Amygdala (tissue), 56 donors: ENCODE results near the gene EML4.
"Not testable (repeated sequence)": the region's sequence is repeated elsewhere in the genome, so short reads cannot be mapped to it uniquely, and the experiment has no call there.

Experiments used
- DNase-seq, 56 donors: peaks; one replicate each; lab custom pipeline; 2025; lab: John Stamatoyannopoulos, UW

The EML4 gene

GRCh38 chr2:42246562-42246961 lies 77.4 kb downstream of the EML4 start:
- DNase-seq: no peak

DNA sequence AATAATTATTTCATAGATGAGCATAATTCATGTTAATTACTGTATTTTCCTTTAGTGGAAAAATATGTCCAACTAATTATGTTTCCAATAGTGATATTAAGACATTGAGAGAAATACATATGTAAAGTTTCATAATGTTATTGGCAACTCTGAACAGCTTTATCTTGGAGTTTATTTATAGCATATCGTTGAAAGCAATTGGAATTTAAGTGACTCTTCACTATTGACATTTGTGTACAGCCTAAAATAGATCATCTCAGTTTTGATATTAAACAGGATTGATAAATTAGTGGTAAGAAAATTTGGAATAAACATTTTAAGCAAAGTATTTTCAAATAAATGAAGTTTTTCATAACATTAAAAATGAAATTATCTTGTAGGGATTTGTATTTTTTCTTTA lies 79.7 kb downstream of the EML4 start:
- DNase-seq: no peak

GRCh38 chr2:42249284-42249683 lies 80.1 kb downstream of the EML4 start:
- DNase-seq: no peak

GRCh38 chr2:42249887-42250286 lies 80.7 kb downstream of the EML4 start:
- no peak for DNase-seq

DNA sequence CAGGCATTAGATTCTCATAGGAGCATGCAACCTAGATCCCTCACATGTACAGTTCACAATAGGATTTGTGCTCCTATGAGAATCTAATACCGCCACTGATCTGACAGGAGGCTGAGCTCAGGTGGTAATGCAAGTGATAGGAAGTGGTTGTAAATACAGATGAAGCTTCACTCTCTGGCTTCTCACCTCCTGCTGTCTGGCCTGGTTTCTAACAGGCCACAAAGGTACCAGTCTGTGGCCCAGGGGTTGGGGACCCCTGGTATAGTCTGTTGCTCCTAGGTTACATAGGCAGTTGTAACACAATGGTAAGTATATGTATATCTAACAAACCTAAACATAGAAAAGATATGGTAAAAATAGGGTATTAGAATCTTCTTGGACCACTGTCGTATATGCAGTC lies 81.8 kb downstream of the EML4 start:
- no peak for DNase-seq

- no peak for DNase-seq
Measured at GRCh38 chr2:42252464-42252863, 83.3 kb downstream of the EML4 start.

DNA sequence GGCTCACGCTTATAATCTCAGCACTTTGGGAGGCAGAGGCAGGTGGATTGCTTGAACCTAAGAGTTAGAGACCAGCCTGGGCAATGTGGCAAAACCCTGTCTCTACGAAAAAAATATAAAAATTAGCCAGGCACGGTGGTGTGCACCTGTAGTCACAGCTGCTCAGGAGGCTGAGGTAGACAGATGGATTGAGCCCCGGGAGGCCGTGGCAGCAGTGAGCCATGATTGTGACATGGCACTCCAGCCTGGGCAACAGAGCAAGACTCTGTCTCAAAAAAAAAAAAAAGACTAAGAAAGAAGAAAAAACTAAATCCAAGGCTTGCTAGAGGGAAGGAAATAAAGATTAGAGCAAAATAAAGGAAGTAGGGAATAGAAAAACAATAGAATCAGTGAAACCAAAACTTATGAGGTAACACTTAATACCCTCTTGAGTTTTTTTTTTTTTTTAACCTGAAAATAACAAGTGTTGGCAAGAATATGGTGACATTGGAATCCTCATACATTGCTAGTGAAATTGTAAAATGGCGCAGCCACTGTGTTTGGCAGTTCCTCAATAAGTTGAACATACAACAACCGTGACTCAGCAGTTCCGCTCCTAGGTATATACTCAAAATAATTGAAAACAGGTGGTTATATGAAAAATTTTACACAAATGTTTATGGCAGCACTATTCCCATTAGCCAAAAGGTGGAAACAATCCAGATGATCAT lies 85.2 kb downstream of the EML4 start:
- no peak for DNase-seq

DNA sequence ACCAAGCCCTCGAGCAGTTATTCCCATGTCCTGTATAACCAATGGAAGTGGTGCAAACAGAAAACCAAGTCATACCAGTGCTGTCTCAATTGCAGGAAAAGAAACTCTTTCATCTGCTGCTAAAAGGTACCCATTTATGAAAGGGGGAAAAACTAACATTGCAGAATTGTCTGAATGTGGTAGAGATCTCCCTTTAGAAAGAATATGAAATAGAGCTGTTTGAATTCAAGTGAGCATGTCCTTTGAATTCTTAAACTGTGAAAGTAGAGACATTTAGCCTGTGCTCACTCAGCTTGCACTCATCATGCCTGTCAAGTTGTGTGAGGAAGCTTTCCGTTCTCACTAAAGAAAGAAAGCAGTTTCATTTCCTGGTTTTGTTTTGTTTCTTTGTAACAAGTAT lies 87.4 kb downstream of the EML4 start:
- no peak for DNase-seq

DNA sequence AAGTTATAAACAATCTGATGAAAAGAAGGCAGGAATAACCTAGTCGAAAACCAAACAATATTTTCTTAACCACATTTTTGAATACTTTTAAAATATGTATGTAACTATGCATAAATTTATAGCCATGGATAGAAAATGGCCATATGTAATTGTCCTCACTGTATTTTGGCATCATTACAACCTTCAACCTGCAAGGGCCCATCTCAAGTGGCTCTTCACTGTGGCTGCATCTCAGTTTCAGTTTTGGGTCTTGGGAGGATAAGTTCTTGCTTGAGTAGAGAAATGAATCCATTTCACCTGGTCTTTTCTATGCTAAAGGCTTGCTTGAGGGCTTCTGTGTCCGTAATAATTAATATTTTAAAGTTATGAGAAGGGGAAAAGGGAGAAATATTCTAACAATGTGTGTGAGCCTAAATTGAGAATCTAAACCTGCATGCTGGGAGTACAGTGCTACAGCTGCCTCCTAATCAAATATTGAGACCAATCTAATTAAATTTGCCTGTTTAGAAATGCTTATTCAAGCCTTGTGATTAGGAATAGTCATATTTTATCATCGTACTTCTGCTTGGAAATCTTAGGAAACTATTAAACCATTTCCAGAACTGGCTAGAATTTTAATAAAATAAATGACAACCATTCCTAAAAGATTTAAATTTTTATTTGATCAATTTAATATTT lies 92.5 kb downstream of the EML4 start:
- no peak for DNase-seq

DNA sequence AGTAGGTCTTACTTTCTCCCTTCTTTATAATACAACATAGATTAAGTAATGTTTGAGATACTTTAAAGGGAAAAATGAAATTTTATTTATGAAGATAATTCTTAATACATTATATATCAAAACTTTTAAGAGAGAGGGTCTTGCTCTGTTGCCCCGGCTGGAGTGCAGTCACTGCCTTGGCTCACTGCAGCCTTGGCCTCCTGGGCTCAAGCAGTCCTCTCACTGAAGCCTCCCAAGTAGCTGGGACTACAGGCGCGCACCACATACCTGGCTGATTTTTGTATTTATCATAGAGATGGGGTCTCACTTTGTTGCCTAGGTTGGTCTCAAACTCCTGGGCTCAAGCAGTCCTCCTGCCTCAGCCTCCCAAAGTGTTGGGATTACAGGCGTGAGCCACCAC lies 97.1 kb downstream of the EML4 start:
- no peak for DNase-seq

- no peak for DNase-seq
Measured at GRCh38 chr2:42267530-42267929, 98.4 kb downstream of the EML4 start.

GRCh38 chr2:42268528-42269151 lies 99.5 kb downstream of the EML4 start:
- no peak for DNase-seq

- no peak for DNase-seq
Measured at GRCh38 chr2:42270757-42271156, 101.6 kb downstream of the EML4 start.

DNA sequence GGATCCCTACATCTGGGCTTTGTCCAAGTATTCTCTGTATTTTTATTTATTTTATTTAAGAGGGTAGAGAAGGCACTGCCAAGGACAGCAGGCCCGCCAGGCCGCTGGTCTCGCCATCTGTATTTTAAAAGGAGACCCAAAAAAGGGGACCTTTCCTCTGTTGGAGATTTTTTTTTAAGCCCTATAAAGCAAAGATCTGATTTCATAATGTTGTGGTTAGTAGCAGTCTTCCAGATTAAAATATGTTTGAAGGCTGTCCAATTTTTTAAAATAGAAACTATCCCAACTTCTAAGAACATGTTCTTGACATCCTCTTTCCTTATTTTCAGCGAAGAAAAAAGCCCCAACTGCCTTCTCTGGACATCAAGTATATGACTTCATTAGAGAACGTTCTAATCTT lies 102.1 kb downstream of the EML4 start:
- not testable (repeated sequence) for DNase-seq

DNA sequence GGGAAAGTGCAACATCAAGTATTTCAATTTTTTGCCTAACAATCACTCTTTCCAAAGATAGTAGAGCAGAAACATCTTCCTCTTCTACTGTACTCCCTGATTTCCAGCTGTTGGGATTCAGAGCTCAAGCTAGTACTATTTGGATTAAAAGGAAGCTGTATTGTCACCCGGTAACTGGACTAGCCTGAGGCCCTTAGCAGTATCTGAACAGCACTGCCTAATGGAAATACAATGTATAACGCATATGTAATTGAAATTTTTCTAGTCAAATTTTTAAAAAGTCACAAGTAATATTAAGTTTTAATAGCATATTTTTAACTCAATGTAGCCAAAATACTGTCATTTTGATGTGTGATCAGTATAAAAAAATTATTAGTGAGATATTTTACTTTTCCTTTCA lies 105.7 kb downstream of the EML4 start:
- DNase-seq: no peak

DNA sequence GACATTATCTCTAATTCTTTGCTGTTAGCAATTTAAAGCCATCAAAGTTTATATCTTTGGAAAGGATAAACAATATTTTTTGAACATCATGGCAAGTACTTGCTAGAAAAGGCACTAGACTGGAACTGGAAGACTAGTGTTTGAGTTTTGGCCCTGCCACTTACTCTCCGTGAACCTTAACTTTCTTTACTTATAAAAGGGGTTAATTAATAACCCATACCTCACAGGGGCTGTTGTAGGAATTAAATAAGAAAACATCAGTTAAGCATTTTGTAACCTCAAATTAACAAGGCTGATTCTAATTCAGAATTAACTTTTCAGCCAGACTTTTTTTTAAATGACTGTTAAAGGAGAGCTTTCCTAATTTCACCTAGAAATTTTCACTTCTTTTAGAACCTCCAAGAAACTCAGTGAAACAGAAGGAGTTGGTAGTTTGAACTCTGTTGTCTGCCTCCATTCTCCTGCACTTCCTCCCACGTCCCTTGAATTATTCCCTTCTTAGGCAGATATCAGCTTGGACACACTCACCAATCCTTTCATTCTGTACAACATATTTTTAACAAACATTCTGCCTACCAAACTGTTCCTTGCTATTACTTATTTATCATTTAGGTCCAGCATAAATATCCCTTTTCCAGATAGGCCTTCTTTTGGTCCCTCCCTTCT lies 112.4 kb downstream of the EML4 start:
- DNase-seq: no peak

DNA sequence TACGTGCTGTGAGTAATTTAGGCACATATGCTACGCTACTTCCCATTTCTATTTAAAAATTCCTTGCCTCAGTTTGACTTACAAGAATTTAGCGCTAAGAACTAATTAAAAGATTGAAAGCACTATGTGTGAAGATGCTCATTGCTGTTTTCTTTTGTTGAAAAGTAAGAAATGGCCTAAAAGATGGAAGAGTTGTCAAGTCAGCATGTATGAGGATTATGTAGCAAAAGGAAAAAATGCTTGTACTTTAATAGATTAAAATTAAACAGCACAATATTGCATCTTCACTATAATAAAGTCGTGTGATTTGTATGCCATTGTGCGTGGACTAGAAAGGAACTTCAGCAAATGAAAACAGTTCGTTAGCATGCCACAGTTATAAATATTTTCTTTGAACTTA lies 114.9 kb downstream of the EML4 start:
- no peak for DNase-seq

DNA sequence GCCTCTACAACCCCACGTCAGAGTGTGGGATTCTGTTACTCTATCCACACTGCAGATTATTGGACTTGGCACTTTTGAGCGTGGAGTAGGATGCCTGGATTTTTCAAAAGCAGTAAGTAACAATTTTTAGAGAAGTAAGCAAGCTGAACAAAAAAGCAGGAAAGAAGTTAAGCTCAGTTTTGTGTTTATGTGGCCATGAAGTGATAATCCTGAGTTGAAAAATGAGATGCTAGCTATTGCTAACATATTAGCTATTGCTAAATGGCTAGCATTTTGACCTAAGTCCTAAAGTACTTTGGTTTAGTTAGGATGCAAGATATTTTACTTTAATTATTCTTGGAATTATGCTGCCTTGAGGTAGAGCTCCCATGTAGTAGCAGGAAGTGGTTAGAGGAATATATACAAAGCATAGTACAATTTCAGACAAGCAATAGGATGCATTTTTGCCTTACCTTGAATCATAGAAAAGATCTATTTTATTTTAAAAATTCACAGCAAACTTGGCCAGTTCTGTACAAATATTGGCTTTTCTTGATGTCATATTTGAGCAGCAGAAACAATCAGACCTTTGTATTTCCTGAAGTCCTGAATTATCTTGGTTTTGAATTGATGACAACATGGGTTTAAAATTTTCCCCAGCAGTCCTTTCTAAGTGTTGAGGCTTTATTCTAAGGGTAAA lies 117.3 kb downstream of the EML4 start:
- no peak for DNase-seq

DNA sequence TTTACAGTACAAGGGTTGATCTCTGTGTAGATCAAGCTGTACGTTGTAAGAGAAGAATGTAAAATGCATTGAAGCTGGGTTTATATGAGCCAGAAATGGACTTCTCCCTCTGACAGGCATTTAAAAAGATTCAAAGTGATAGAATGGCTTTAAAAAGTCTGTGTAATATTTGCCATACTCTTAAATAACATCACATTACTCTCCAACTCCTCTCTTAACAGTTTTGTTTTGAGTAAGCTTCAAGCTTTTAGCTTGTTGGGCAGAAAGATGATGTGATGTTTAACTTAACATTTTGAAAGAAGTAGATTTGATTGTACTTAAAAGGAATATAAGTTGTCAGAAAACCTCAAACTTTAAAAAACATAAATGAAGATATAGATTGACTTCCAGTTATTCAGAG lies 119.7 kb downstream of the EML4 start:
- DNase-seq: no peak

GRCh38 chr2:42289222-42289621 lies 120.1 kb downstream of the EML4 start:
- no peak for DNase-seq

DNA sequence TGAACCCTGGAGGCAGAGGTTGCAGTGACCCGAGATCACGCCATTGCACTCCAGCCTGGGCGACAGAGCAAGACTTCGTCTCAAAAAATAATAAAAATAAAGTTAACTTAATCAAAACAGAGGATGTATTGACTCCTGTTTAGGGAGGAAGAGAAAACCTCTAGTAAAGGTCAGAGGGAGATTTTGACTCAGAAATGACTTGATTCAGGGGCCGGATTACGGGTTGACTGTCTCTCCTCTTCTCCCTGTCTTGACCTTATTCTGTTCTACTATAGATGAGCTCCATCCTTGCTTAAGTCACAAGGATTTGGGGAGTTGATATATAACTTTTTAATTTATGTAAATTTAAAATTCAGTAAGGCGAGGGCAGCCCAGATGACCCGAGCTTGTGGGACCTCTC lies 120.9 kb downstream of the EML4 start:
- no peak for DNase-seq
